A549 (cell line): ENCODE results near the gene SORL1. TPM values are rescaled to one million over a fixed set of nuclear protein-coding genes. Genes with fewer than 3 reads are reported as not detected.

Experiments
- ATAC-seq, 2 experiments: fragments of 200-7000 bp in 1 of 2; fragments of >200 bp in 1 of 2; cut with Nextera tagmentation in 1 of 2; cut with Tn5 transposase in 1 of 2; 3 replicates each; pipeline versions ENCODE4 v1.8.0 to v1.9.1; 2018 to 2020; ENCODE audit warnings: mild to moderate bottlenecking in 1 of 2, moderate library complexity in 1 of 2
- CTCF ChIA-PET: fragments of 300-600 bp; sonication (Branson Sonifier 250); formaldehyde crosslinking; extraction: SDS; loops from one replicate; lab custom pipeline; 2021; ENCODE audit warnings: antibody characterized with exemption, inconsistent platforms; lab: Yijun Ruan, JAX
- POLR2A ChIA-PET: fragments of 350-600 bp; formaldehyde crosslinking; extraction: SDS; loops from one replicate; lab custom pipeline; 2021; ENCODE audit warnings: antibody characterized with exemption, inconsistent platforms; lab: Yijun Ruan, JAX
- DNase-seq, 2 experiments: peaks; one replicate each; pipeline versions ENCODE4 v3.0.0 to v3.0.0-alpha.2; 2011 to 2016; ENCODE audit warnings: low read depth in 1 of 2, low spot score in 1 of 2
- FAIRE-seq: peaks from 2 replicates; lab custom pipeline; 2011; peaks lifted over from hg19 to GRCh38; lab: Jason Lieb, UNC
- H3K27ac ChIP-seq, 2 experiments: fragments of >200 bp; sonication (Bioruptor Twin); formaldehyde crosslinking; 3 replicates each; pipeline ENCODE4 v1.5.1; 2016 to 2017
- H3K4me1 ChIP-seq: fragments of >200 bp; sonication (Bioruptor Twin); formaldehyde crosslinking; 3 replicates; pipeline ENCODE4 v1.6.1; 2016
- H3K4me2 ChIP-seq: fragments of >200 bp; sonication (Bioruptor Twin); formaldehyde crosslinking; 3 replicates; pipeline ENCODE4 v1.6.1; 2016
- H3K4me3 ChIP-seq: fragments of >200 bp; sonication (Bioruptor Twin); formaldehyde crosslinking; 3 replicates; pipeline ENCODE4 v1.5.1; 2016
- H3K9me3 ChIP-seq: fragments of >200 bp; sonication (Bioruptor Twin); formaldehyde crosslinking; 3 replicates; pipeline ENCODE4 v1.6.1; 2016
- ATOH8 ChIP-seq: fragments of 250-450 bp; sonication (Bioruptor Pico); IDR thresholded peaks from 2 replicates; pipeline ENCODE4 v1.5.0; 2020; ENCODE audit warnings: low read depth, mild to moderate bottlenecking, moderate library complexity
- BCL3 ChIP-seq: fragments of >200 bp; sonication (Bioruptor Twin); formaldehyde crosslinking; IDR thresholded peaks from 3 replicates; pipeline ENCODE4 v1.6.1; 2016
- CBX8 ChIP-seq: fragments of 200-600 bp; sonication (generic); IDR thresholded peaks from 2 replicates; pipeline ENCODE4 v1.6.1; 2016
- CHD2 ChIP-seq: fragments of 150-350 bp; IDR thresholded peaks from 2 replicates; pipeline ENCODE4 v1.6.1; 2014; ENCODE audit warnings: low read length; ENCODE audit not compliant: partially characterized antibody
- CTCF ChIP-seq: fragments of >200 bp; sonication (Bioruptor Twin); formaldehyde crosslinking; IDR thresholded peaks from 3 replicates; pipeline ENCODE4 v1.5.1; 2016
- E2F6 ChIP-seq: IDR thresholded peaks from 2 replicates; pipeline ENCODE4 v1.6.1; 2012; ENCODE audit warnings: low read depth, borderline replicate concordance
- EHMT2 ChIP-seq: fragments of 200-600 bp; sonication (generic); IDR thresholded peaks from 2 replicates; pipeline ENCODE4 v1.6.1; 2016; ENCODE audit warnings: antibody characterized with exemption, low read depth, mild to moderate bottlenecking, moderate library complexity
- ELK1 ChIP-seq: fragments of 150-350 bp; IDR thresholded peaks from 2 replicates; pipeline ENCODE4 v1.6.1; 2014; ENCODE audit warnings: low read depth, mild to moderate bottlenecking, low read length
- GATA3 ChIP-seq: IDR thresholded peaks from 2 replicates; pipeline ENCODE4 v1.6.1; 2012; ENCODE audit warnings: borderline replicate concordance
- HDAC2 ChIP-seq: fragments of 200-600 bp; sonication (generic); IDR thresholded peaks from 2 replicates; pipeline ENCODE4 v1.6.1; 2016
- HOXB13 ChIP-seq: fragments of 250-450 bp; sonication (Bioruptor Pico); IDR thresholded peaks from 2 replicates; pipeline ENCODE4 v1.5.0; 2020; ENCODE audit warnings: low read depth, mild to moderate bottlenecking, moderate library complexity
- HOXB5 ChIP-seq: fragments of 250-450 bp; sonication (Bioruptor Pico); IDR thresholded peaks from 2 replicates; pipeline ENCODE4 v1.5.0; 2020; ENCODE audit warnings: mild to moderate bottlenecking, moderate library complexity
- JUNB ChIP-seq: fragments of >200 bp; sonication (Bioruptor Twin); formaldehyde crosslinking; IDR thresholded peaks from 2 replicates; pipeline ENCODE4 v1.6.1; 2016
- KDM5A ChIP-seq: fragments of 200-600 bp; sonication (generic); IDR thresholded peaks from 2 replicates; pipeline ENCODE4 v1.6.1; 2016; ENCODE audit warnings: antibody characterized with exemption, mild to moderate bottlenecking
- MAZ ChIP-seq: fragments of 150-350 bp; IDR thresholded peaks from 2 replicates; pipeline ENCODE4 v1.6.1; 2014; ENCODE audit warnings: antibody characterized with exemption, low read depth, low read length, borderline replicate concordance
- MYC ChIP-seq: IDR thresholded peaks from 2 replicates; pipeline ENCODE4 v1.6.1; 2012; ENCODE audit warnings: mild to moderate bottlenecking, inconsistent platforms, low read length, improper control_type of control experiment, borderline replicate concordance
- NFE2L2 ChIP-seq: fragments of 150-350 bp; conservative IDR thresholded peaks from 2 replicates; pipeline ENCODE4 v1.6.1; 2014; ENCODE audit warnings: low read length
- NR3C1 ChIP-seq: fragments of >200 bp; sonication (Bioruptor Twin); formaldehyde crosslinking; IDR thresholded peaks from 3 replicates; pipeline ENCODE4 v1.6.1; 2017
- PHF8 ChIP-seq: fragments of 200-600 bp; sonication (generic); IDR thresholded peaks from 2 replicates; pipeline ENCODE4 v1.6.1; 2016; ENCODE audit warnings: low read depth, mild to moderate bottlenecking, antibody characterized with exemption, moderate library complexity, borderline replicate concordance
- POLR2AphosphoS2 ChIP-seq: conservative IDR thresholded peaks from 2 replicates; pipeline ENCODE4 v1.6.1; 2012; ENCODE audit warnings: low read length, improper control_type of control experiment, inconsistent platforms
- RCOR1 ChIP-seq: fragments of 150-350 bp; IDR thresholded peaks from 2 replicates; pipeline ENCODE4 v1.6.1; 2014; ENCODE audit warnings: antibody characterized with exemption, low read length, low read depth
- RFX5 ChIP-seq: fragments of 450-650 bp; IDR thresholded peaks from 2 replicates; pipeline ENCODE4 v1.7.1; 2014; ENCODE audit warnings: antibody characterized with exemption, mild to moderate bottlenecking, moderate library complexity
- RNF2 ChIP-seq: fragments of 200-600 bp; sonication (generic); IDR thresholded peaks from 2 replicates; pipeline ENCODE4 v1.6.1; 2016; ENCODE audit warnings: low read depth, mild to moderate bottlenecking, antibody characterized with exemption, moderate library complexity, borderline replicate concordance
- SREBF2 ChIP-seq: fragments of 450-650 bp; IDR thresholded peaks from 2 replicates; pipeline ENCODE4 v1.6.1; 2014; ENCODE audit warnings: mild to moderate bottlenecking, moderate library complexity
- USF2 ChIP-seq: fragments of 450-650 bp; IDR thresholded peaks from 2 replicates; pipeline ENCODE4 v1.6.1; 2014; ENCODE audit warnings: antibody characterized with exemption
- ZC3H11A ChIP-seq: fragments of 450-650 bp; IDR thresholded peaks from 2 replicates; pipeline ENCODE4 v1.6.1; 2014; ENCODE audit warnings: antibody characterized with exemption, mild to moderate bottlenecking
- ZFP36 ChIP-seq: fragments of 450-650 bp; IDR thresholded peaks from 2 replicates; pipeline ENCODE4 v1.6.1; 2014; ENCODE audit warnings: borderline replicate concordance; ENCODE audit not compliant: partially characterized antibody
- ZSCAN20 ChIP-seq: fragments of 250-450 bp; sonication (Bioruptor Pico); IDR thresholded peaks from 2 replicates; pipeline ENCODE4 v1.8.0; 2022; ENCODE audit warnings: mild to moderate bottlenecking, moderate library complexity
- WGBS: methylation state at CpG from one replicate; pipeline ENCODE4 v1.1.6; 2017; ENCODE audit errors: missing lambda C conversion rate; 5-methylcytosine and 5-hydroxymethylcytosine counted together
- polyA plus RNA-seq, 4 experiments: library from polyadenylated mRNA; depleted of rRNA in 3 of 4; stranded (reverse); fragments of >200 nt; fragmentation: RNase III in 1 of 4; extraction: RNeasy Plus Mini Kit Qiagen cat#74134 plus additional on column Dnase treatment in 1 of 4; gene quantifications; 2 replicates in 3 of 4; 3 replicates in 1 of 4; pipeline ENCODE4 v1.2.3, GENCODE V29; 2011 to 2017

SORL1 gene
- polyA plus RNA-seq, 2 of the 4 experiments (the other 2 are of a cell fraction), result 0.45 to 3.8 TPM

GRCh38 chr11:121448011-121448410 is 4.1 kb upstream of the SORL1 start:
- CTCF ChIA-PET, result interaction anchor here (5.3 kb wide), 1 partner anchor 143 kb away, joined by 29 read pairs; no protein-coding TSS in a partner anchor
- WGBS, result 96% methylated on average over 4 of the region's 4 CpGs
- ATAC-seq (no peak), FAIRE-seq (no peak), DNase-seq (no peak)
- no peaks in the 10 kb centered on the region for H3K4me1 ChIP-seq
- no peak overlapping the region for H3K4me3 ChIP-seq
- no peak overlapping the region for H3K4me2 ChIP-seq
- TF ChIP-seq MAZ (no peak), ELK1 (no peak), CHD2 (no peak), ZFP36 (no peak), POLR2AphosphoS2 (no peak), NR3C1 (no peak), ATOH8 (no peak), ZSCAN20 (CRISPR knock-in tag) (no peak), HDAC2 (no peak), E2F6 (no peak), RCOR1 (no peak), CBX8 (no peak), NFE2L2 (no peak), MYC (no peak)
- no peaks in the 10 kb centered on the region for H3K9me3 ChIP-seq
- no peak overlapping the region for H3K27ac ChIP-seq
- POLR2A ChIA-PET, result no interaction called here

GRCh38 chr11:121448431-121448941 is 3.6 kb upstream of the SORL1 start:
- DNase-seq, result no peak
- no peak for FAIRE-seq
- Histone ChIP-seq H3K4me3 (no peak overlapping the region), H3K4me2 (no peak overlapping the region), H3K9me3 (no peaks in the 10 kb centered on the region)
- 55% methylated on average over 3 of the region's 3 CpGs for WGBS
- POLR2A ChIA-PET, result no interaction called here
- TF ChIP-seq ZC3H11A, result no peak
- TF ChIP-seq, all 56 proteins: peak for 0
- CTCF ChIA-PET, result interaction anchor here (5.3 kb wide), 1 partner anchor 143 kb away, joined by 29 read pairs; no protein-coding TSS in a partner anchor
- ATAC-seq, result no peak
- no peak overlapping the region for H3K27ac ChIP-seq
- H3K4me1 ChIP-seq, result no peaks in the 10 kb centered on the region

- H3K4me3 ChIP-seq, result no peak overlapping the region
- no peak overlapping the region for H3K27ac ChIP-seq
- no peak overlapping the region for H3K4me2 ChIP-seq
- no peak for DNase-seq
- ChIA-PET CTCF (interaction anchor here (5.3 kb wide), 1 partner anchor 142 kb away, joined by 29 read pairs; no protein-coding TSS in a partner anchor), POLR2A (no interaction called here)
- H3K4me1 ChIP-seq, result no peaks in the 10 kb centered on the region
- ATAC-seq, result no peak
- FAIRE-seq, result no peak
- WGBS, result 89% methylated on average over 4 of the region's 4 CpGs
- H3K9me3 ChIP-seq, result no peaks in the 10 kb centered on the region
- no peak for TF ChIP-seq EHMT2
- TF ChIP-seq RFX5, result no peak
- no peak for TF ChIP-seq PHF8
- no peak for TF ChIP-seq HOXB5 (CRISPR knock-in tag)
- TF ChIP-seq JUNB, result no peak
- no peak for TF ChIP-seq GATA3
- TF ChIP-seq BCL3, result no peak
- no peak for TF ChIP-seq SREBF2
- TF ChIP-seq USF2, result no peak
- TF ChIP-seq RNF2, result no peak
- no peak for TF ChIP-seq ZSCAN20 (CRISPR knock-in tag)
- no peak for TF ChIP-seq KDM5A
- no peak for TF ChIP-seq ELK1
- TF ChIP-seq NFE2L2, result no peak
- TF ChIP-seq CTCF, result no peak
- TF ChIP-seq HOXB13 (CRISPR knock-in tag), result no peak
Measured at GRCh38 chr11:121449123-121449522, 3.0 kb upstream of the SORL1 start.
